Measurements from ENCODE around the gene CDK18.
"Not testable (repeated sequence)": the region's sequence is repeated elsewhere in the genome, so short reads cannot be mapped to it uniquely, and the experiment has no call there.

The CDK18 gene

GRCh38 chr1:205473966-205474365 lies 30.5 kb upstream of the CDK18 start:
- no peak for TF ChIP-seq CTCF (IDR thresholded peaks at IDR 0.05; ENCODE audit: control insufficient read depth, insufficient read depth, low read depth, low read length, missing control alignments)

GRCh38 chr1:205474571-205474970 lies 29.9 kb upstream of the CDK18 start:
- no peak for DNase-seq (ENCODE audit: low read depth)
- no peak for TF ChIP-seq CTCF (IDR thresholded peaks at IDR 0.05; ENCODE audit: control insufficient read depth, insufficient read depth, low read depth, low read length, missing control alignments)
- no peak overlapping the region for H3K4me3 ChIP-seq (ENCODE audit: control insufficient read depth, low read depth, low read length)

More at GRCh38 chr1:205473966-205474365, 30.5 kb upstream of the CDK18 start:
- DNase-seq (ENCODE audit: low read depth) = no peak
- H3K4me3 ChIP-seq (ENCODE audit: control insufficient read depth, low read depth, low read length) = no peak overlapping the region

DNA sequence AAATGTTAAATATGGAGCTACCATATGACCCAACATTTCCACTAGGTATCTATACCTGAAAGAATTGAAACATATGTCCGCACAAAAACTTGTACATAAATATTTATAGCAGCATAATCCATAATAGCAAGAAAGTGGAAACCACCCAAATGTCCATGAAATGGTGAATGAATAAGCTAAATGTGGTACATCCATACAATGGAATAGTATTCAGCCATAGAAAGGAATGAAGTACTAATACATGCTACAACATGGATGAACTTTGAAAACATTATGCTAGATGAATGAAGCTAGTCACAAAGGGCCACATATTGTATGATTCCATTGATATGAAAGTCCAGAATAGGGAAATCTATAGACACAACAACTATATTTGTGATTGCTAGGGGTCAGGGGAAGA lies 28.6 kb upstream of the CDK18 start:
- no peak overlapping the region for H3K4me3 ChIP-seq (ENCODE audit: control insufficient read depth, low read depth, low read length)
- no peak for DNase-seq (ENCODE audit: low read depth)
- TF ChIP-seq CTCF (IDR thresholded peaks at IDR 0.05; ENCODE audit: control insufficient read depth, insufficient read depth, low read depth, low read length, missing control alignments) = no peak

DNA sequence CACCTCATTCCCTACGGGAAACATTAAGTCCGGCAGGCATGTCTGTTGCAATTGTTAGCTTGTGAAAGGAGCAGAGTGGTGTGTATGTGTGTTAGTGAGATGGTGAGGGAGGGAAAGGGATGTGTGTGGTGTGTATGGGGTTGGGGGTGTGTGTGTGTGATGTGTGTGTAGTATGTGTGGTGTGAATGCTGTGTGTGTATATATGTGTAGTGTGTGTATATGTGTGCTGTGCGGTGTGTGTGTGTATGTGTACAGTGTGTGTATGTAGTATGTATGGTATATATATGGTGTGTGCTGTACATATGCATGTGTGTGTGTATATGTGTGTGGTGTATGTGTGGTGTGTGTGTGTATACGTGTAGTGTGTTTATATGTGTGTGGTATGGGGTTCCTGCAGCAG lies 27.8 kb upstream of the CDK18 start:
- no peak for TF ChIP-seq CTCF (IDR thresholded peaks at IDR 0.05; ENCODE audit: control insufficient read depth, insufficient read depth, low read depth, low read length, missing control alignments)
- no peak overlapping the region for H3K4me3 ChIP-seq (ENCODE audit: control insufficient read depth, low read depth, low read length)
- no peak for DNase-seq (ENCODE audit: low read depth)

- no peak overlapping the region for H3K4me3 ChIP-seq (ENCODE audit: control insufficient read depth, low read depth, low read length)
- no peak for TF ChIP-seq CTCF (IDR thresholded peaks at IDR 0.05; ENCODE audit: control insufficient read depth, insufficient read depth, low read depth, low read length, missing control alignments)
- DNase-seq (ENCODE audit: low read depth) = no peak
These were observed 27.2 kb upstream of the CDK18 start for GRCh38 chr1:205477121-205477758.

DNA sequence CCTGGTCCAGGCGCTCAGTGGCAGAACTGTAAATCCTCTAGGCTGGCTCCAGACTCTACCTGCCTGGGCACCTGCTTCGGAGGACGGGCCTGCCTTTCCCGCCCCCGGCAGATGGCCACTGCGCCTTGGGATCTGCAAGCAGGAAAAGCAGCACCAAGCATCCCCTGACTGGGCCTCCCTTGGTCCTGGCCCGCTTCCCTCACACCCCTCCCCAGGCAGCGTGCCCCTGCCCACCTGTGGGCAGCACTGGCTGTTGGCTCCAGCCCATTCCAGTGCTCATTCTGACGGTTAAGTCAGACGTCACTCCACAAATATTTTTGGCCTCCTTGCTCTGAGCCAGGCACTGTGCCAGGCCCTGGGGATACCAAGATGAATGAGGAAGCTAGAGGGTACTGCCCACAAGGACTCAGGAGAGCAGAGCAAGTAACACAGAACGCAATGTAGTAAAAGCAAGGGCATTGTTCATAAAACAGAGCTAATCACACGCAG lies 26.7 kb upstream of the CDK18 start:
- peak; percentile 77 for DNase-seq (ENCODE audit: low read depth)
- no peak overlapping the region for H3K4me3 ChIP-seq (ENCODE audit: control insufficient read depth, low read depth, low read length)
- TF ChIP-seq CTCF (IDR thresholded peaks at IDR 0.05; ENCODE audit: control insufficient read depth, insufficient read depth, low read depth, low read length, missing control alignments) = no peak

DNA sequence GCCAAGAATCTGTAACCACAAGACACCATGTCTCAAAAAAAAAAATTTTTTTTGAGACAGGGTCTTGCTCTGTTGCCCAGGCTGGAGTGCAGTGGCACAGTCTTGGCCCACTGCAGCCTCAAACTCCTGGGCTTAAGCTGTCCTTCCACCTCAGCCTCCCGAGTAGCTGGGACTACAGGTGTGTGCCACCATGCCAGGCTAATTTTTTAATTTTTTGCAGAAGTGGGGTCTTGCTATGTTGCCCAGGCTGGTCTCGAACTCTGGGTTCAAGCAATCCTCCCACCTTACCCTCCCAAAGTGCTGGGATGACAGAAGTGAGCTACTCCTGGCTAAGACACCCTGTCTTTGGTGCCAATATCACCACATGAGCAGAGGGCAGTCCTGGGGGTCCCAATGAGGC lies 25.5 kb upstream of the CDK18 start:
- not testable (repeated sequence) for DNase-seq (ENCODE audit: low read depth); H3K4me3 ChIP-seq (ENCODE audit: control insufficient read depth, low read depth, low read length)
